HEK293T (cell line): Measurements from ENCODE around the gene RIPPLY1.

Experiments used
- FOXM1 ChIP-seq: fragments of 450-650 bp; IDR thresholded peaks from 2 replicates; pipeline ENCODE4 v1.6.1; 2017; ENCODE audit warnings: mild to moderate bottlenecking, borderline replicate concordance
- L3MBTL2 ChIP-seq: fragments of 450-650 bp; conservative IDR thresholded peaks from 2 replicates; pipeline ENCODE4 v1.6.1; 2016; ENCODE audit warnings: mild to moderate bottlenecking

- TF ChIP-seq L3MBTL2: no peak
- no peak for TF ChIP-seq FOXM1
Measured at GRCh38 chrX:106897259-106897658, 5.9 kb downstream of the RIPPLY1 start.
